HG02870 (cell line): Measurements from ENCODE around the gene ATP13A3.

Experiments used
- ATAC-seq: cut with Tn5 transposase; IDR thresholded peaks from one replicate; pipeline ENCODE4 v1.9.1; 2021; ENCODE audit warnings: mild to moderate bottlenecking, moderate library complexity; ENCODE audit not compliant: unreplicated experiment

Gene ATP13A3

GRCh38 chr3:194476784-194477183 is 10.0 kb downstream of the ATP13A3 start:
- no peak for ATAC-seq

GRCh38 chr3:194475978-194476377 is 10.8 kb downstream of the ATP13A3 start:
- ATAC-seq = no peak

- no peak for ATAC-seq
Observed at GRCh38 chr3:194475138-194475932, 11.5 kb downstream of the ATP13A3 start.

GRCh38 chr3:194474675-194475074 is 12.1 kb downstream of the ATP13A3 start:
- no peak for ATAC-seq

- no peak for ATAC-seq
Observed at GRCh38 chr3:194472290-194472920, 14.4 kb downstream of the ATP13A3 start.

- no peak for ATAC-seq
Observed at GRCh38 chr3:194471863-194472262, 14.9 kb downstream of the ATP13A3 start.

- no peak for ATAC-seq
Observed at GRCh38 chr3:194470615-194471014, 16.2 kb downstream of the ATP13A3 start.

GRCh38 chr3:194469977-194470376 is 16.8 kb downstream of the ATP13A3 start:
- no peak for ATAC-seq

GRCh38 chr3:194468086-194468485 is 18.7 kb downstream of the ATP13A3 start:
- no peak for ATAC-seq

- ATAC-seq = no peak
Observed at GRCh38 chr3:194466761-194467356, 19.9 kb downstream of the ATP13A3 start.

GRCh38 chr3:194465920-194466570 is 20.8 kb downstream of the ATP13A3 start:
- ATAC-seq = no peak

GRCh38 chr3:194465246-194465645 is 21.6 kb downstream of the ATP13A3 start:
- no peak for ATAC-seq

- ATAC-seq = no peak
Observed at GRCh38 chr3:194464692-194465091, 22.1 kb downstream of the ATP13A3 start.

- no peak for ATAC-seq
Observed at GRCh38 chr3:194462936-194463335, 23.9 kb downstream of the ATP13A3 start.

- no peak for ATAC-seq
Observed at GRCh38 chr3:194460566-194460965, 26.2 kb downstream of the ATP13A3 start.

- ATAC-seq = no peak
Observed at GRCh38 chr3:194458131-194458530, 28.7 kb downstream of the ATP13A3 start.

- no peak for ATAC-seq
Observed at GRCh38 chr3:194455481-194455880, 31.3 kb downstream of the ATP13A3 start.

GRCh38 chr3:194450341-194450740 is 36.5 kb downstream of the ATP13A3 start:
- ATAC-seq = no peak

- ATAC-seq = no peak
Observed at GRCh38 chr3:194449913-194450312, 36.9 kb downstream of the ATP13A3 start.

- no peak for ATAC-seq
Observed at GRCh38 chr3:194447657-194448056, 39.1 kb downstream of the ATP13A3 start.

GRCh38 chr3:194447161-194447560 is 39.6 kb downstream of the ATP13A3 start:
- no peak for ATAC-seq

GRCh38 chr3:194446754-194447153 is 40.0 kb downstream of the ATP13A3 start:
- no peak for ATAC-seq
